ENCODE results near the gene ELK3.

Gene ELK3

GRCh38 chr12:96190413-96191108 lies 3.6 kb upstream of the ELK3 start:
- DNase-seq: no peak

GRCh38 chr12:96192926-96193573 lies 1.1 kb upstream of the ELK3 start:
- DNase-seq: no peak

- DNase-seq: no peak
Measured at GRCh38 chr12:96194576-96194889, 358 bp downstream of the ELK3 start.

DNA sequence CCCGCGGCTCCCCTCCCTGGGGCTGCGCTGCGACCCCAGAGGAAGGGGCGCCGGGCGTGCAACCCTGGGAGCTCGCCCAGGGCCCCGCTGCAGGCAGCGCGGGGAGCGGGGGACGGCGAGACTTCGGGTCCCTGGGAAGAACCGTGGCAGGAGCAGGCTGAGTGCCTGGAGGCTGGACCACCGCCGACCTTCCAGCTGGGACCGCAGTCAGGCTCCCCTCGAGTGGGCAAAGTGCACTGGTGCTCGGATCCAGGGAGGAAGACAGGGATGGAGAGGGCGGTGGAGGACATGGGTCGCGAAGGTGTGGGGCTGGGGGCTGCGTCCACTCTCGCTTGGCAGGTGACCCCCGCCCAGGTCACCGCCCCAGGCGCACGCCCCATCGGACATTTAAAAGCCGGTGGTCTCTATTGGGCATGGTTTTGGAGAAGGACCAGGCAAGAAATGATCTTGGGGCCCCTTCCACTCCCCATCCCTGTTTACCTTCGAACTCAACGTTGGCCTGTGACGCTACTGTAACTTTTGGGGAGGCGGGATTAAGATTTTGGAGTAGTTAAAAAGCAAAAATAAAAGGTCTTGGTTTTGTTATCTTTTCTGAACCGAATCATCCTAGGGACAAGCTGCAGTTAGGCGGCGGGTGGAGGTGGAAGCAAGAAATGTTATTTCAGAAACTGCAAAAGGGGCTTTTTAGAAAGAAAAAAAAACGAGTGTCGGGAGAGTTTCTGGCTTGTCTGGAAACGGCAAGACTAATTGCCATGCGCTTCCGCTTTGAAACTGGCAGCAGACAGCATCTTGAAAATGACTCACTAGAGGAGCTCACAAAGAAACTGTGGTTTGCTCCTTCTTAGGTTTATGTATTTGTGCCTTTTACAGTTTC lies 1.0 kb downstream of the ELK3 start:
- DNase-seq: peak in 3 of 4 experiments; percentile 17 to 55 (median 39)

GRCh38 chr12:96195845-96196451 lies 1.8 kb downstream of the ELK3 start:
- DNase-seq: peak in 2 of 4 experiments; percentile 26 to 30

DNA sequence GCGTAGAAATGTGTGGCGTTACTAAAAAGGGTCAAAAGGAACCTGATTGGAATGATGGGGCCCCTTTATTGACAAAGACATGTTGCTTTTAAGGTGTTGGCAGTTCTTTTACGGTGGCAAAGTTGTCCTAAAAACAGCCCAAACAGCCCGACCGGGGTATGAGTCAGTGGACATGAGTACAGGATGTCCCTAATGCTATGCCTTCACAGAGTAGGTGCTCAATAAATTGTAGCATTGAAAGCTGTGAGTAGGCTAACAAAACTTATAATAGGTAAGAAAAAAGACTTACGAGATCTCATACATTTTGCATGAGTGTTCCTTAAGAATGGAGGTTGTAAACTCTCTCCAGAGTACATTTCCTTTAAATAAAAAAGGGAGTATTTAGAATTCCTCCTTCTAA lies 2.6 kb downstream of the ELK3 start:
- no peak for DNase-seq

DNA sequence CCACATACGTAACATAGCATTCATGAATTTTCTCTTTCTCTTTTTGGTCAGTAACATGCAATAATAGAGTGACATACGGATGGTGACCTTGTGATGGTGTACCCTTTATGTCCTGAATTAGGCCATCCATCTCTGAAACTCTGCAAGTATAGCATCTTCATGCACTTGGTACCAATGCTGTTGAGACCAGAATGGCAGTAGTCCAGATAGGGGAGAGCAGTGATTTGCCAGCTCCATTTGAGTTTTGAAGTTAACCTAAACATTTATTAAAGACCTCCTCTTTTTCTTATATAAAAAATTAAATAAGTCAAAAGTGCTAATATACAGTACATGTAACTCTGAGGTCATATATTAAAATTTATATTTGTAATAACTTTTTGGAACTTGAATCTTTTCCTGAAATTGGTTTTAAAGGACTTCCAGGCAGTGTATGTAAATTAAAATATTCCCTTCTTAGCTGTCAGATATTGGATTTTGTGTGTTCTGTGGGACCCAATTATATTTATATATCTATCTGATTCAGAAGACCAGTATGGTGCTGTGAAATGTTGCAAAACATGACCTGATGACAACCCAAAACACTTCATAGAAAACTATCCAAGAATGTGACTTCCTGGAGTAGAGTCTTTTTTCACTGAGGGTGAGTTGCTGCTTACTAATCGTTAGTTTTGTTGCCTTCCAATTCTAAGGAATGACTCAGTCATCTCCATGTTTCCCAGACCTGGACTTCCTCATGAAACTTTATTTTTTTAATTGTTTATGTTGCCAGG lies 3.5 kb downstream of the ELK3 start:
- no peak for DNase-seq

- DNase-seq: no peak
Measured at GRCh38 chr12:96198965-96199364, 4.8 kb downstream of the ELK3 start.

GRCh38 chr12:96199464-96199863 lies 5.3 kb downstream of the ELK3 start:
- DNase-seq: no peak

DNA sequence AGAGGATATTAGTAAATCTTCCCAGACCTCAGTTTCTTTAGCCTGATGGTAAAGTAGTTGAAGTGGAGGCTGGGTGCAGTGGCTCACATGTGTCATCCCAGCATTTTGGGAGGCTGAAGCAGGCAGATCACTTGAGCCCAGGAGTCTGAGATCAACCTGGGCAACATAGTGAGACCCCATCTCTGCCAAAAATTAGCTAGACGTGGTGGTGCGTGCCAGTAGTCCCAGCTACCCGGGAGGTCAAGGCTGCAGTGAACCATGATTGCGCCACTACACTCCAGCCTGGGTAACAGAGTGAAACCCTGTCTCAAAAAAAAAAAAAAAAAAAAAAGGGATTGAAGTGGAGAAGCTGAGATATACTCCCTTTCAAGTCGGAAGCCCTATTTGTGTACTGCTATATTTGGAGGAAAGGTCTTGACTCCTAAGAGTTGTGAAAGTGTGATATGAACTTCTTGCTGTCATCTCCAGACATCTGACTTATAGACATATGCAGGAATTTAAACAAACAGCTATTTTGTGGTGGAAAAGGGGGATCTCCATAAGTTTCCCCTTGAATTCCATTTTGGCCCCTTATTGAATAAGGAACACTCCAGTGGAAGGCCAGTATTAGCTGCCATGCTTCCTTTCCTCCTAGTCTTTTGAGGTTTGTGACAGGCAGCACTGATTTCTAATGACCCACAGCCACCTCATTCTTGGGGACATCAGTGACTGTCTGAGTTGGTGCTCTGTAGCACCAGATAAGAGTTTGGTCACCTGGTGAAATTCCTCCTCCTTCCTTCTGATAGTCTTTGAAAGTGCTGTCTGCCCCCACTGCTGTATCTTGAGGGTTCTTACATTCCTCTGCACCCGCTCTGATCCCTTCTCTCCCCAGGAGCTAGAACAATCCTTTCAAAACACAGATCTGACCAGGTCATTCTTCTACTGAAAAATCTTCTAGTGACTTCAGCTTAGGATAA lies 7.4 kb downstream of the ELK3 start:
- DNase-seq: no peak

- DNase-seq: no peak
Measured at GRCh38 chr12:96204381-96204780, 10.2 kb downstream of the ELK3 start.

GRCh38 chr12:96205908-96206307 lies 11.7 kb downstream of the ELK3 start:
- DNase-seq: no peak

DNA sequence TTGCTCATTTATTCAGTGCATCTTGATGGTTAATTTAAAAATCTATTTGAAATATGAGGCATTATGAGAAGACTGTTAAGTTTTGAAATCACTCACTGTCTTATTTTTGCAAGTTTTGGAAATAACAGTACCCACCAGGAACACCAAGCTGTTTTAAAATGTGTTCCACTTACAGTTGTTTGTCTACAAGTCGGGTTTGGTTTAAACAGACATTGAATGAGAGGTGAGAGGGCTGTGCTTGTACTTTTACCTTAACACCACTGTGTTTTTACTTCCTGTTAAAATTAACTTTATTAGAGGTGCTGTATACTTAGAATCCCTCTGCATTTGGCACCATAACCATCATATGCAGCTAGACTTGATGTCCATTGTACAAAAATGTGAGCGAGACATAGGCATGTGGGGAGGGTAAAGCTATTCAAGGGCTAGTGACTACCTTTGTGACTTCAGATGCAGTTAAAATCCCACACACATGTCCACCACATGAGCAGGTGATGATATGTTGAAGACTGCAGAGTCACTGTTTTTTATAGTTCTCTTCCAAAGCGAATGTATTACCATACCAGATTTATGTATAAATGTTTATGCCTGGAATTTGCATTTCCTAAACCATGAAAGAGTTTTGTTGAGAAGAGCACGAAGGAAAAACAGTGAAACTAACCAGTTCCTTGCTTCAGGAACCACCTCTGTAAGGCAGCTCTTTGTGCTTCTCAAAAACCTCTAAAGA lies 12.9 kb downstream of the ELK3 start:
- DNase-seq: no peak

- no peak for DNase-seq
Measured at GRCh38 chr12:96208346-96208745, 14.2 kb downstream of the ELK3 start.

DNA sequence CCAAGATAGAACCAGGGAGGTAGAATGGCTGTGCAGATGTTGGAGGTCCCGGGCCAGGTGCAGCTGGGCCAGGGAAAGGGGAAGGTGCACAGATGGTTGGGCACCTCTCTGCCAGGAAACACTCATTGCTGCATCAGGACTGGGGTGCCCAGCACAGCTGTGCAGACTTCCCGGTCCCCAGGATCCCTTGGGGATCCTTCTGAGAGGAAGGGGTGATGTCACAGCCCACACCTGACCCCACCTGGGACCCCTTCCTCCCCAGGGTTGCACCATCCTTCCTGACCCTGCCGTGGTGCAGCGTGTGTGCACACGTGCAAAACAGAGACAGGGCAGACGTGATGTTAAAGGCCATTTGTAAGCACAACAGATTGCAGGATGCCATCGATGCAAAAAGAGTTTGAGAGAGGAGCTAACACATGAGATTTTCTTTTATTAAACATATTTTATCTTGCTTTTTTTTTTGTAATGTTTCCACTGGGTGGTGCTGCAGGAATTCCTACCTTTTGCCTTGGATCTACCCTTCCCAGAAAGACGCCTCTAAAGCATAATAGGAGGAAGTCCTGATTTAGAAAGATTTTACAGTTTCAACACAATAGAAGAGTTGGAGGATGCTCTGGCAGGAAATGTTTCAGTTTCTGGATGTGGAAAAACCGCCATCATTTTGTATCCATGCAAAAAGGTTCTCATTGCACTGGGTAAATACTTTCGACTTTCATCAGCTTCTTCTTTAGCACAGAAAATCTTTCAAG lies 14.8 kb downstream of the ELK3 start:
- DNase-seq: no peak

DNA sequence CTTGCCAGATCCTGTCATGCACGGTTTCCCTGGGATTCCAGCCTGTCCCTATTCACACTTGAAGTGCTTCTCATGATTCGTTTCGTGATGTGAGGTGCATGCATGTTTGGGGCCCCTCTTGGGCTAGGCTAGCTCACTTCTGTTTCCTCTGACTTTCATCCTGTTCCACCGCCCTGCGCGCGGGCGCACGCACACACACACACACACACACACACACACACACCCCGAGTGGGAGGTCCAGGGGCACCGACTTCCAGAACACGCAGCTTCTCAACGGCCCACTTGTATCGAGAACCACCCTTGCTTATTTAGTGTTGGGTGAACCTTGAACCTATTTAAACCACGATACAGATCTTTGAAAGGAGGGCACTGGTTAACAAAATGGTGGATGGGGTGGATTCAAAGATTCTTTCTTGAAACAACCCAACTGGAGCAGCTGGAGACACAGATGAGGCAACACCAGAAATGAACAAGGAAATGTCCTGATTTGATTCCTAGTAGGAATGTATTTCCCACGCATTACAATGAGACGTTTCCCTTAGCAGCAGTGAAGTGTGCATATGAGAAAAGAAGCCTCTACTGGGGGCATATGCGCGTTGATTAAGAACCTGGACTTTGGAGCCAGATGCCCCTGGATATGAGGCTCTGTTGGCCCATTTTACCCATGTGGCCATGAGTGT lies 16.3 kb downstream of the ELK3 start:
- peak in 1 of 4 experiments; percentile 20 for DNase-seq

DNA sequence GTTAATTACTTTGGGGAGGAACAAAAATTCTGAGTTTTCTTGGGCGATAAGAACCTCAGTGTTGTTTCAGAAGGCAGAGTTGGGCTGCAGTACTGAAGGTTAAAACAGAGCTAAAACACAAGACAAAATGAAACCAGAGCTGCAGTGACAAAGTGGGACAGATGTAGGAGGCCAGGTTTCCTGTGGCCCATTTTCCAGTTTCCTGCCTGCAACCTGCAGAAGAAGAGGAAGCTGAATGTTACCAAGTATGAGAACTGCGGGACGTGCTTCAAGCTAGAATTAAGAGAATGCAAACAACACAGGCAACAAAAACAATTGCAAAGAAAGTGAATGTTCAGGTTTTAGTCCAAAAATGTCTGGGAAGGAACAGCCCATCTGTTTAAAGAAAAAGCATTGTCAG lies 17.8 kb downstream of the ELK3 start:
- DNase-seq: no peak

- no peak for DNase-seq
Measured at GRCh38 chr12:96212456-96213375, 18.5 kb downstream of the ELK3 start.
